Pancreas (tissue), 10 donors: Measurements from ENCODE around the gene WDR72. TPM values are rescaled to one million over a fixed set of nuclear protein-coding genes. Genes with fewer than 3 reads are reported as not detected.

Source experiments
- ATAC-seq, 4 donors: fragments of 200-7000 bp; cut with Tn5 transposase; one replicate each; pipeline versions ENCODE4 v1.8.0 to v1.9.1; 2020; ENCODE audit warnings: mild to moderate bottlenecking in 4 of 4, moderate library complexity in 4 of 4
- DNase-seq, 6 donors: peaks; one replicate each; pipeline ENCODE4 v3.0.0-alpha.2; 2020
- FAIRE-seq: peaks from 2 replicates; lab custom pipeline; 2012; peaks lifted over from hg19 to GRCh38; lab: Jason Lieb, UNC
- H3K27ac ChIP-seq, 4 donors: fragments of 200-600 bp; sonication (generic); 1 replicate in 3 of 4; 2 replicates in 1 of 4; pipeline versions ENCODE4 v1.5.0 to v1.8.0; 2020
- H3K27me3 ChIP-seq, 4 donors: fragments of 200-600 bp; one replicate each; pipeline ENCODE4 v1.8.0; 2021
- H3K36me3 ChIP-seq, 3 donors: fragments of 200-600 bp; sonication (generic) in 1 of 3; one replicate each; pipeline versions ENCODE4 v1.5.0 to v1.8.0; 2020 to 2021
- H3K4me1 ChIP-seq, 3 donors: fragments of 200-600 bp; one replicate each; pipeline ENCODE4 v1.8.0; 2021
- H3K4me3 ChIP-seq, 4 donors: fragments of 200-600 bp; sonication (generic) in 2 of 4; one replicate each; pipeline versions ENCODE4 v1.5.0 to v1.8.0; 2020 to 2021
- H3K9me3 ChIP-seq, 4 donors: fragments of 200-600 bp; one replicate each; pipeline ENCODE4 v1.8.0; 2021
- WGBS, 2 donors: extraction: QIAGEN DNeasy Blood & Tissue Kit; methylation state at CpG; one replicate each; pipeline ENCODE4 v1.1.7; 2013; 5-methylcytosine and 5-hydroxymethylcytosine counted together
- intact Hi-C, 3 donors: fragments of 100-400 bp; cut with DNase I; formaldehyde crosslinking; loops; one replicate each; pipeline versions ENCODE4 v1.11.1 to v1.14.2; 2022
- polyA plus RNA-seq, 2 donors: library from polyadenylated mRNA; stranded (reverse); fragments of 200-250 nt; gene quantifications; one replicate each; pipeline ENCODE4 v1.2.3, GENCODE V29; 2013
- total RNA-seq, 6 donors: library from RNA; stranded (reverse); fragmentation: NEBNext Ultra II Directional in 4 of 6; extraction: Animal tissue kit (Norgen Biotek cat#: 25700) in 4 of 6; gene quantifications; one replicate each; pipeline versions ENCODE4 v1.2.1 to v1.2.4, GENCODE V29; 2021 to 2023
- TF ChIP-seq, protein P1 (sequence below), 4 donors: fragments of 200-600 bp; sonication (generic) in 3 of 4; IDR thresholded peaks; one replicate each; pipeline versions ENCODE4 v1.5.0 to v1.8.0; 2021; ENCODE audit warnings: antibody characterized with exemption in 4 of 4
- donor health status: healthy with polysubstance abuse.
- donor health status: DM: no; HTN: no; CAD: no; lungs with moderate emphysema.
- donor health status: DM: no; HTN: no; CAD: no.
- donor health status: control.
- donor health status: control.
- donor health status: Bipolar disorder and iron deficiency.
- donor health status: DM: yes; HTN: yes; CAD: no.
- donor health status: DM: no; HTN: no; CAD: no.
- donor health status: DM: no; HTN: no; CAD: no.
- donor health status: DM: yes; HTN: yes; CAD: no.

The WDR72 gene
- total and polyA plus RNA-seq, 8 donors, result 1.0 to 5.3 (median 3.7) TPM

GRCh38 chr15:53670701-53671100, 88.8 kb downstream of the WDR72 start:
- no peak overlapping the region for H3K27ac ChIP-seq
- WGBS, 2 donors, result 87% methylated on average over 3 of the region's 3 CpGs
- H3K27me3 ChIP-seq, result no peaks in the 10 kb centered on the region
- H3K36me3 ChIP-seq, result no peaks in the 10 kb centered on the region
- ATAC-seq (no peak), FAIRE-seq (no peak), DNase-seq (no peak)
- no peaks in the 10 kb centered on the region for H3K4me1 ChIP-seq
- H3K9me3 ChIP-seq, result no peaks in the 10 kb centered on the region
- no peak overlapping the region for H3K4me3 ChIP-seq
- TF ChIP-seq, protein P1, sequence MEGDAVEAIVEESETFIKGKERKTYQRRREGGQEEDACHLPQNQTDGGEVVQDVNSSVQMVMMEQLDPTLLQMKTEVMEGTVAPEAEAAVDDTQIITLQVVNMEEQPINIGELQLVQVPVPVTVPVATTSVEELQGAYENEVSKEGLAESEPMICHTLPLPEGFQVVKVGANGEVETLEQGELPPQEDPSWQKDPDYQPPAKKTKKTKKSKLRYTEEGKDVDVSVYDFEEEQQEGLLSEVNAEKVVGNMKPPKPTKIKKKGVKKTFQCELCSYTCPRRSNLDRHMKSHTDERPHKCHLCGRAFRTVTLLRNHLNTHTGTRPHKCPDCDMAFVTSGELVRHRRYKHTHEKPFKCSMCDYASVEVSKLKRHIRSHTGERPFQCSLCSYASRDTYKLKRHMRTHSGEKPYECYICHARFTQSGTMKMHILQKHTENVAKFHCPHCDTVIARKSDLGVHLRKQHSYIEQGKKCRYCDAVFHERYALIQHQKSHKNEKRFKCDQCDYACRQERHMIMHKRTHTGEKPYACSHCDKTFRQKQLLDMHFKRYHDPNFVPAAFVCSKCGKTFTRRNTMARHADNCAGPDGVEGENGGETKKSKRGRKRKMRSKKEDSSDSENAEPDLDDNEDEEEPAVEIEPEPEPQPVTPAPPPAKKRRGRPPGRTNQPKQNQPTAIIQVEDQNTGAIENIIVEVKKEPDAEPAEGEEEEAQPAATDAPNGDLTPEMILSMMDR (IDR thresholded peaks at IDR 0.05), result no peak
- intact Hi-C loops, result no loop called here

DNA sequence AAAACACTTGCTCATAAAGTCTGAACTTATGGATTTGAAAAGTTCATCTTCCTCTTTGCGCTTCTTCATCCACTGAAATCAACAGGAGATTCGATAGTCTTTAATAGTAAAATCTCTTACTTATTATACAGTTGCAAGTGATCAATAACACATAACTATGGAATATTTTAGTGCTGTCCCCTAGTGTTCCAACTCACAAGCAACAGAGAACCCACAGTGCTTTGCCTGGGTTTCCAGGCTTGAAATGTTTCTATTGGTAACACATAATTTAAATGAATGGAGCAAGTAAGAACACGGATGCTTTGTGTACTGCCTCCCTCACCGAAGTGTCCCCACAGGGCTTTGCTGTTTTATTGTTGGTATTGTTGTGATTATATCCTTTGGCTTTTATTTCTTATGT, 93.5 kb downstream of the WDR72 start:
- ATAC-seq (peak in 3 of 4 donors; percentile 50 to 80 (median 66)), DNase-seq (no peak), FAIRE-seq (no peak)

DNA sequence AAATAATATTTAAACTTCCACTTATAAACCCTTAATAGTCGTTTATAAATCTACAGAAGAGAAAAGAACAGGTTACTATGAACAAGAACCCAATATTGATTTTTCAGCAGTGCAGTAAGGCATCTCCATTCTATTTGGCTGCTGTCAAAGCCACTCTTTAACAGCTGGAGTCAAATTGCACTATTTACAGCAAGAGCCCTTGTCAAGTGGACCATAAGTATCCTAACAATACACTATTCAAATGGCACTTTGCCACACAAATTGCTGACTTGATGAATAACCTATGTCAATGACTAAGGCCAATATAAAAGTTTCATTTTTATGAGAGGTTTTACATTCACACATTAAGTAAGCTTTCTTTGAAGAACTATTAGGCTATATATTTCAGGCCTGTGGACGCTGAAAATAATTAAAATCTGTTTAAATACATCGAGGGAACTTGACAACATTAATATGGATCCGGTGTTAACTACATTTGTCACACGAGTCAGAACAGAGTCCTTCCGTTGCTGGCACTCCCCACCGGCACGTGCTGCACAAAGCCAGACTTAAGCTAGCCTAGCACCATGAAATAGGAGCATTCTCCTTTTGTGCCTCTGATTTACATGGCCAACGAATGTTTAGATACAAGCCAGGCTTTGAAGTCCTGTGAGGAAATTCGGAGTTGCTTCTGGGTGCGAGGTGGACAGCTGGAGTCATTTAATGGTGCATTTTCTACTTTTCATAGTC, 100.5 kb downstream of the WDR72 start:
- WGBS, 2 donors, result 52 to 54% methylated on average over 11 of the region's 11 CpGs
- intact Hi-C loops, result no loop called here
- no peak for FAIRE-seq
- no peak overlapping the region for H3K4me3 ChIP-seq
- DNase-seq, result no peak
- H3K27ac ChIP-seq, result no peak overlapping the region
- H3K9me3 ChIP-seq, result no peaks in the 10 kb centered on the region
- H3K4me1 ChIP-seq, result no peaks in the 10 kb centered on the region
- TF ChIP-seq, protein P1 (IDR thresholded peaks at IDR 0.05), result no peak
- no peaks in the 10 kb centered on the region for H3K27me3 ChIP-seq
- H3K36me3 ChIP-seq, result no peaks in the 10 kb centered on the region
- ATAC-seq, result no peak

More for the DNA sequence above, 93.5 kb downstream of the WDR72 start:
- 23 to 25% methylated on average over 4 of the region's 4 CpGs for WGBS, 2 donors
- TF ChIP-seq, protein P1 (IDR thresholded peaks at IDR 0.05), result peak in 3 of 4 donors; percentile 8 to 13 (median 9)
- no peaks in the 10 kb centered on the region for H3K4me1 ChIP-seq
- intact Hi-C loops, result no loop called here
- H3K4me3 ChIP-seq, result no peak overlapping the region
- no peaks in the 10 kb centered on the region for H3K27me3 ChIP-seq
- H3K36me3 ChIP-seq, result no peaks in the 10 kb centered on the region
- H3K27ac ChIP-seq, result no peak overlapping the region
- H3K9me3 ChIP-seq, result no peaks in the 10 kb centered on the region

GRCh38 chr15:53658255-53658654, 101.2 kb downstream of the WDR72 start:
- WGBS, 2 donors, result 66 to 70% methylated on average over 2 of the region's 2 CpGs

More at GRCh38 chr15:53658255-53658654, 101.2 kb downstream of the WDR72 start:
- Histone ChIP-seq H3K36me3 (no peaks in the 10 kb centered on the region), H3K27ac (no peak overlapping the region), H3K4me1 (no peaks in the 10 kb centered on the region), H3K9me3 (no peaks in the 10 kb centered on the region), H3K4me3 (no peak overlapping the region), H3K27me3 (no peaks in the 10 kb centered on the region)
- no peak for DNase-seq
- intact Hi-C loops, result no loop called here
- no peak for ATAC-seq
- no peak for FAIRE-seq
- TF ChIP-seq, protein P1 (IDR thresholded peaks at IDR 0.05), result no peak
